ENCODE data around the gene RIN3.

The RIN3 gene

DNA sequence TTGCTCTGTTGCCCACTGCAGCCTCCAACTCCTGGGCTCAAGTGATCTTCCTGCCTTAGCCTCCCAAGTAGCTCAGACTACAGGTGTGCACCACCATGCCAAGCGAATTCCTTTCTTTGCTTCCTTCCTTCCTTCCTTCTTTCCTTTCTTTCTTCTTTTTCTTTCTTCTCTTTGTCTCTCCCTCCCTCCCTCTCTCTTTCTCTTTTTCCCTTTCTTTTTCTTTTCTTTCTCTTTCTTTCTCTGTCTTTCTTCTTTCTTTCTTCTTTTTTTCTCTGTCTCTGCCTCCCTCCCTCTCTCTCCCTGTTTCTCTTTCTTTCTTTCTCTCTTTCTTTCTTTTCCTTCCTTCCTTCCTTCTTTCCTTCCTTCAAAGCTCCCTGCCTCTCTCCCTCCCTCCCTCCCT is 182.0 kb downstream of the RIN3 start:
- H3K27ac ChIP-seq: no peak overlapping the region
- TF ChIP-seq, protein P1, sequence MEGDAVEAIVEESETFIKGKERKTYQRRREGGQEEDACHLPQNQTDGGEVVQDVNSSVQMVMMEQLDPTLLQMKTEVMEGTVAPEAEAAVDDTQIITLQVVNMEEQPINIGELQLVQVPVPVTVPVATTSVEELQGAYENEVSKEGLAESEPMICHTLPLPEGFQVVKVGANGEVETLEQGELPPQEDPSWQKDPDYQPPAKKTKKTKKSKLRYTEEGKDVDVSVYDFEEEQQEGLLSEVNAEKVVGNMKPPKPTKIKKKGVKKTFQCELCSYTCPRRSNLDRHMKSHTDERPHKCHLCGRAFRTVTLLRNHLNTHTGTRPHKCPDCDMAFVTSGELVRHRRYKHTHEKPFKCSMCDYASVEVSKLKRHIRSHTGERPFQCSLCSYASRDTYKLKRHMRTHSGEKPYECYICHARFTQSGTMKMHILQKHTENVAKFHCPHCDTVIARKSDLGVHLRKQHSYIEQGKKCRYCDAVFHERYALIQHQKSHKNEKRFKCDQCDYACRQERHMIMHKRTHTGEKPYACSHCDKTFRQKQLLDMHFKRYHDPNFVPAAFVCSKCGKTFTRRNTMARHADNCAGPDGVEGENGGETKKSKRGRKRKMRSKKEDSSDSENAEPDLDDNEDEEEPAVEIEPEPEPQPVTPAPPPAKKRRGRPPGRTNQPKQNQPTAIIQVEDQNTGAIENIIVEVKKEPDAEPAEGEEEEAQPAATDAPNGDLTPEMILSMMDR (IDR thresholded peaks at IDR 0.05): no peak
- TF ChIP-seq ZFX (IDR thresholded peaks at IDR 0.05; ENCODE audit: borderline replicate concordance): no peak

DNA sequence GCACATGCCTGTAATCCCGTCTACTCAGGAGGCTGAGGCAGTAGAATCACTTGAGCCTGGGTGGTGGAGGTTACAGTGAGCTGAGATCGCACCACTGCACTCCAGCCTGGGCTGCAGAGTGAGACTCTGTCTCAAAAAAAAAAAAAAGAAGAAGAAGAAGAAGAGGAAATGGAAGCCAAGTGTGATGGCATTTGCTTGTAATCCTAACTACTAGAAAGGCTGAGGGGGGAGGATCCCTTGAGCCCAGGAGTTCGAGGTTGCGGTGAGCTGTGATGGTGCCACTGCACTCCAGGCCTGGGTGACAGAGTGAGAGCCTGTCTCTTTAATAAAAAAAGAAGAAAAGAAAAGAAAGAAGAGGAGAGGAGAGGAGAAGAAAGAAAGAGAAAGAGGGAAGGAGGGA is 182.8 kb downstream of the RIN3 start:
- TF ChIP-seq, protein P1 (IDR thresholded peaks at IDR 0.05): no peak
- no peak for TF ChIP-seq ZFX (IDR thresholded peaks at IDR 0.05; ENCODE audit: borderline replicate concordance)
- H3K27ac ChIP-seq: no peak overlapping the region

DNA sequence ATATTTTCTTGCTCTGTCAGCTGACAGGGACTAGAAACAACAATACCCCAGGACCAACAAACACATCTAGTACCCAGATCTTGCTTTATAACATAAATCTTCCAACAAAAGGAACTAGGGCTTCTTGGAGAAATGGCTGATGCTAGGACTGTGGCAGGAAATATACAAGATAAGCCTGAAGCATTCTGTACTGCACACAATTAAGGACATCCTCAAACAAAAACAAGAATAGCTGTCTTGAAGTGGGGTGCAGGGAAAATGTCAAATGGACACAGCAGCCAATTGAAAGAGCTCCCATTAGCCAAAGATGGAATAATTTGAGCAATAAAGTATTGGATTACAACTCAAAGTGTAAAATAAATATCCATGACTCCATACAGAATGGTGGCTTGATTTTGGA is 184.8 kb downstream of the RIN3 start:
- no peak for TF ChIP-seq ZFX (IDR thresholded peaks at IDR 0.05; ENCODE audit: borderline replicate concordance)
- TF ChIP-seq, protein P1 (IDR thresholded peaks at IDR 0.05): no peak
- H3K27ac ChIP-seq: no peak overlapping the region

DNA sequence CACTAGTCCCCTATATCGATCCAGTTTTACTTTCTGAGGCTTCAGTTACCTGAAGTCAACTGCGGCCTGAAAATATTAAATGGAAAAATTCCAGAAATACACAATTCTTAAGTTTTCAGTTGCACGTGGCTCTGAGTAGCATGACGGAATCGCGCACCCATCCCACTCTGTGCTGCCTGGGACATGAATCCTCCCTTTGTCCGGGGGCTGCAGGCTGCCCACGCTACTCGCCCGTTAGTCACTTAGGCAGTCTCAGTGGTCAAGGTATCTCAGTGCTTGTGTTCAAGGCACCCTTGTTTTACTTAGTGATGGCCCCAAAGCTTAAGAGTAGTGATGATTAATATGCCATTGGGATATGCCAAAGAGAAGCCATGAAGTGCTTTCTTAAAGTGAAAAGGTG is 188.2 kb downstream of the RIN3 start:
- TF ChIP-seq, protein P1 (IDR thresholded peaks at IDR 0.05): no peak
- TF ChIP-seq ZFX (IDR thresholded peaks at IDR 0.05; ENCODE audit: borderline replicate concordance): no peak
- no peak overlapping the region for H3K27ac ChIP-seq

DNA sequence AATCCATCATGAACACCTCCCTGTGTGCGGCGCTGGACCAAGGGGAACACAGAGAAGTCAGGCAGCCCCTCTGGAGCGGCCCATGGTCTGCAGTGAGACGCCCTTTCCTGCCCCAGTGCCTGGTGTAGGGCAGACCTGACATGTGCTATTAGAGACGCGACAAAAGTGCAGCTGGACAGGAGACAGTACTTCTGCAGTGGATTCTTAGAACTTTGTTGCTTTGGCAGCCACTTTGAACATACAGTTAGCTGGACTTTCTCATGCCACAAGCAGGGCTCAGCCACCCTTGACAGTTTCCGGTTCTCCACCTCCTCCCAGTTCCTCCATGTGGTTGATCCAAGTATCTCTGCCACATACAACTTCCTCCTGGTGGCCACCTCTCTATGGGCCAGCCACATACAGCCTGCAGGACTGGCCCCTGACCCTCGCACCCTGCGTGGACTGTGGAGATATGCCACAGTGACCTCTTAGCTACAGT is 188.9 kb downstream of the RIN3 start:
- TF ChIP-seq, protein P1 (IDR thresholded peaks at IDR 0.05): no peak
- no peak for TF ChIP-seq ZFX (IDR thresholded peaks at IDR 0.05; ENCODE audit: borderline replicate concordance)
- H3K27ac ChIP-seq: no peak overlapping the region

DNA sequence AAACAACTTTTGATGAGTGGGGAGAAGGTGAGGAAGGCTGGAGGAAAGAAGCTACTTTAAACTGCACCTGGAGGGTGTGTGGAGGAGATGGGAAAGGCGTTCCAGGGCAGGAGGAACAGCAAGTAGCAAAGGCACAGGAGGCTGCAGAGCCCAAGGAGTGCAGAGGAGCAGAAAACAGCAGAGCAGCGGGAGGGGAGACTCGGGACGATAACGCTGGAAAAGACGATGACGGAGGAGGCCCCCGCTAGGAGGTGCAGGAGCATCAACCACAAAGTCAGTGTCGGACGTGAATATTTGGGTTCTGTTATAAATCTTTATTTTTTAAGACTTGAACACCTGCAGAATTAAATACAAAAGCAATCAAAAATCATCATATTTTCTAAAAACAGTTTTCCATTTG is 189.9 kb downstream of the RIN3 start:
- H3K27ac ChIP-seq: no peak overlapping the region

DNA sequence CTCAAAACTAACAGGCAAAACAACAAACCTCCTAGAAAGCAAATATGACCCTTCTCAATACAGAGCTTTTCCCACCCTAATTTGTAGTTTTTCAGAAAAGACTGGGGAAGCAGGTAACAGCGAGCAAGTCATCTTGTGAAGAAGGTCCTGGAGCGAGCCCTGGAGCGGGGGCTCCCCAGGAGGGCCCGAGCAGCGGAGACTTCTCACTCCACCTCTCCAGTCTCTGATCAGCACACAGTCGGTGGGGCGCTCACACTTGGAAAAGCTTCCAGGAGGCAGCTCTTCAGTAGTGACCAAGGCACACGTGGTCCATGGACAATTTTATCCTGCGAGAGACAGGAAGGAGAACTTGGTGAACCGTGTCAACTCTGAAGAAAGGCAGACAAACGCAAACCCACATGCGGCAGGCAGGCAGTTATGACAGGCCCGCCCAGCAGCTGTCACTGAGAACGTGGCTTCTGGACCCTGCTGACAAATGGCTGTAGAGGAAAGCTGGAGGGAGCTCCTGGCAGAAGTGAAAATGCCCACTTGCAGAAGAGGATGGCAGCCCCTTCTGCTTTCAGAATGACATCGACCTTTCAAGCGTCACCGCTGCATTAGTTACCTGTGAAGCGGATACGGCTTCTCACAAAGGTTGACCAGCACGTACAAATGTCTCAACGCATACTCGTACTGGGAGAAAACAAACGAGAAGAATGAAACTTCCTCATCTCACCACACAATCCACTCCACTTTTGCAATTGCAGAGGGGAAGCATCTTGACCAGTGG is 190.6 kb downstream of the RIN3 start:
- H3K27ac ChIP-seq: no peak overlapping the region
- TF ChIP-seq ZFX (IDR thresholded peaks at IDR 0.05; ENCODE audit: borderline replicate concordance): no peak
- TF ChIP-seq, protein P1 (IDR thresholded peaks at IDR 0.05): no peak

More for the DNA sequence above, 189.9 kb downstream of the RIN3 start:
- TF ChIP-seq, protein P1 (IDR thresholded peaks at IDR 0.05): no peak
- no peak for TF ChIP-seq ZFX (IDR thresholded peaks at IDR 0.05; ENCODE audit: borderline replicate concordance)
